Neural progenitor cell (in vitro differentiated cells): ENCODE data around the gene RUFY2. TPM values are rescaled to one million over a fixed set of nuclear protein-coding genes. Genes with fewer than 3 reads are reported as not detected.
A peak's percentile ranks its signal among the peaks of the same experiment; 100 is the strongest.

Source experiments
- DNase-seq: peaks from one replicate; pipeline ENCODE4 v3.0.0-alpha.2; 2016; ENCODE audit warnings: low spot score
- H2AFZ ChIP-seq: fragments of 200-600 bp; sonication (generic); replicated peaks from 2 replicates; pipeline ENCODE4 v1.6.1; 2016; ENCODE audit warnings: antibody characterized with exemption
- H3F3A ChIP-seq: fragments of 200-600 bp; sonication (generic); 2 replicates; pipeline ENCODE4 v1.6.1; 2016; ENCODE audit warnings: antibody characterized with exemption, low read depth
- H3K27ac ChIP-seq: fragments of 200-600 bp; sonication (generic); 2 replicates; pipeline ENCODE4 v1.5.1; 2016; ENCODE audit warnings: mild to moderate bottlenecking
- H3K27me3 ChIP-seq: fragments of 200-600 bp; sonication (generic); 2 replicates; pipeline ENCODE4 v1.6.1; 2016; ENCODE audit warnings: mild to moderate bottlenecking, moderate library complexity
- H3K36me3 ChIP-seq: fragments of 200-600 bp; sonication (generic); 2 replicates; pipeline ENCODE4 v1.5.1; 2016
- H3K4me1 ChIP-seq: fragments of 200-600 bp; sonication (generic); 2 replicates; pipeline ENCODE4 v1.6.1; 2016; ENCODE audit warnings: mixed run types
- H3K4me2 ChIP-seq: fragments of 200-600 bp; sonication (generic); 2 replicates; pipeline ENCODE4 v1.6.1; 2016
- H3K4me3 ChIP-seq: fragments of 200-600 bp; sonication (generic); 2 replicates; pipeline ENCODE4 v1.5.1; 2016
- H3K79me2 ChIP-seq: fragments of 200-600 bp; sonication (generic); 2 replicates; pipeline ENCODE4 v1.6.1; 2016; ENCODE audit warnings: low read depth
- H3K9ac ChIP-seq: fragments of 200-600 bp; sonication (generic); 2 replicates; pipeline ENCODE4 v1.6.1; 2016
- H3K9me3 ChIP-seq: fragments of 200-600 bp; sonication (generic); 2 replicates; pipeline ENCODE4 v1.5.1; 2016; ENCODE audit warnings: low read depth
- H4K20me1 ChIP-seq: fragments of 200-600 bp; sonication (generic); 2 replicates; pipeline ENCODE4 v1.6.1; 2016; ENCODE audit warnings: low read depth
- H3K27ac Mint-ChIP-seq: 3 replicates; pipeline ENCODE4 v1.8.0; 2021; ENCODE audit warnings: mixed read lengths
- H3K27me3 Mint-ChIP-seq: 2 replicates; pipeline ENCODE4 v1.8.0; 2022; ENCODE audit warnings: low read depth, mild to moderate bottlenecking, inconsistent platforms, moderate library complexity, mixed read lengths; ENCODE audit not compliant: insufficient read depth
- H3K36me3 Mint-ChIP-seq: 3 replicates; pipeline ENCODE4 v1.8.0; 2021; ENCODE audit warnings: mixed read lengths
- H3K4me1 Mint-ChIP-seq: 3 replicates; pipeline ENCODE4 v1.8.0; 2021; ENCODE audit warnings: mixed read lengths
- H3K4me3 Mint-ChIP-seq: 3 replicates; pipeline ENCODE4 v1.8.0; 2021; ENCODE audit warnings: mild to moderate bottlenecking, moderate library complexity, mixed read lengths
- H3K9me3 Mint-ChIP-seq: 3 replicates; pipeline ENCODE4 v1.8.0; 2020; ENCODE audit warnings: mixed read lengths
- CTCF ChIP-seq: fragments of 200-600 bp; sonication (generic); IDR thresholded peaks from 2 replicates; pipeline ENCODE4 v1.5.1; 2017; ENCODE audit warnings: antibody characterized with exemption, mild to moderate bottlenecking
- EZH2 ChIP-seq: fragments of 200-600 bp; sonication (generic); IDR thresholded peaks from 2 replicates; pipeline ENCODE4 v1.6.1; 2017; ENCODE audit warnings: antibody characterized with exemption, mild to moderate bottlenecking, moderate library complexity
- EZH2phosphoT487 ChIP-seq: fragments of 200-600 bp; sonication (generic); IDR thresholded peaks from 2 replicates; pipeline ENCODE4 v1.6.1; 2017; ENCODE audit warnings: antibody characterized with exemption
- total RNA-seq: library from RNA; depleted of rRNA; stranded (reverse); fragments of >200 nt; gene quantifications from 2 replicates; pipeline ENCODE4 v1.2.3, GENCODE V29; 2015; ENCODE audit warnings: low replicate concordance

Gene RUFY2
- total RNA-seq, 1 donor from 2014 or later = 45.2 TPM

- H3K27me3 Mint-ChIP-seq = no peaks in the 10 kb centered on the region
- no peak for DNase-seq
Observed at GRCh38 chr10:68359189-68359588, 47.9 kb downstream of the RUFY2 start.

GRCh38 chr10:68353537-68353936 is 53.5 kb downstream of the RUFY2 start:
- Histone ChIP-seq H3K36me3 (peaks cover 4% of the 10 kb centered on the region), H3K4me3 (no peak overlapping the region)

More at GRCh38 chr10:68359189-68359588, 47.9 kb downstream of the RUFY2 start:
- Histone ChIP-seq H3K79me2 (no peaks in the 10 kb centered on the region), H3K4me3 (no peak overlapping the region), H3K4me2 (no peak overlapping the region), H3K27me3 (no peaks in the 10 kb centered on the region), H3K9me3 (no peaks in the 10 kb centered on the region), H3K4me1 (no peaks in the 10 kb centered on the region), H3F3A (peaks cover 7% of the 10 kb centered on the region), H2AFZ (no peak overlapping the region), H4K20me1 (no peaks in the 10 kb centered on the region), H3K9ac (no peak overlapping the region), H3K27ac (no peak overlapping the region), H3K36me3 (peaks cover 19% of the 10 kb centered on the region)
- Mint-ChIP-seq H3K36me3 (peaks cover 20% of the 10 kb centered on the region), H3K9me3 (no peaks in the 10 kb centered on the region), H3K27ac (no peak overlapping the region), H3K4me1 (no peaks in the 10 kb centered on the region), H3K4me3 (no peak overlapping the region)
- TF ChIP-seq EZH2phosphoT487 = no peak
- TF ChIP-seq EZH2 = no peak
- no peak for TF ChIP-seq CTCF

GRCh38 chr10:68348265-68348741 is 58.8 kb downstream of the RUFY2 start:
- Histone ChIP-seq H3K27ac (no peak overlapping the region), H3K27me3 (no peaks in the 10 kb centered on the region), H3K9ac (no peak overlapping the region), H3F3A (peaks cover 63% of the 10 kb centered on the region), H2AFZ (no peak overlapping the region), H4K20me1 (peaks cover 28% of the 10 kb centered on the region), H3K4me1 (no peaks in the 10 kb centered on the region), H3K79me2 (peaks cover 2% of the 10 kb centered on the region), H3K36me3 (peaks cover 9% of the 10 kb centered on the region), H3K4me2 (no peak overlapping the region), H3K9me3 (no peaks in the 10 kb centered on the region), H3K4me3 (no peak overlapping the region)
- H3K4me1 Mint-ChIP-seq = no peaks in the 10 kb centered on the region
- H3K27ac Mint-ChIP-seq = no peak overlapping the region
- no peak overlapping the region for H3K4me3 Mint-ChIP-seq
- TF ChIP-seq EZH2 (no peak), CTCF (peak; percentile 80)
- H3K27me3 Mint-ChIP-seq = peaks cover 4% of the 10 kb centered on the region
- no peaks in the 10 kb centered on the region for H3K9me3 Mint-ChIP-seq
- DNase-seq = peak; percentile 65
- H3K36me3 Mint-ChIP-seq = peaks cover 19% of the 10 kb centered on the region

More at GRCh38 chr10:68353537-68353936, 53.5 kb downstream of the RUFY2 start:
- Histone ChIP-seq H3K27me3 (no peaks in the 10 kb centered on the region), H3F3A (peaks cover 11% of the 10 kb centered on the region), H3K27ac (no peak overlapping the region), H3K4me1 (no peaks in the 10 kb centered on the region), H2AFZ (no peak overlapping the region), H4K20me1 (no peaks in the 10 kb centered on the region), H3K4me2 (no peak overlapping the region), H3K9me3 (no peaks in the 10 kb centered on the region), H3K79me2 (no peaks in the 10 kb centered on the region), H3K9ac (no peak overlapping the region)
- Mint-ChIP-seq H3K36me3 (peaks cover 18% of the 10 kb centered on the region), H3K27ac (no peak overlapping the region), H3K4me1 (no peaks in the 10 kb centered on the region), H3K9me3 (no peaks in the 10 kb centered on the region), H3K27me3 (peaks cover 2% of the 10 kb centered on the region), H3K4me3 (no peak overlapping the region)
- TF ChIP-seq CTCF = no peak
- no peak for TF ChIP-seq EZH2phosphoT487
- no peak for TF ChIP-seq EZH2
- no peak for DNase-seq
